Osteoblast (primary cell): ENCODE data around the gene IL4R. TPM values are rescaled to one million over a fixed set of nuclear protein-coding genes. Genes with fewer than 3 reads are reported as not detected.

ENCODE experiments used
- DNase-seq: peaks from one replicate; pipeline ENCODE4 v3.0.0; 2011; ENCODE audit warnings: low spot score, mixed read lengths; ENCODE audit not compliant: insufficient read length; ENCODE audit errors: missing footprints
- H2AFZ ChIP-seq: 2 replicates; pipeline ENCODE4 v1.6.0; 2011; ENCODE audit warnings: mild to moderate bottlenecking, low read length
- H3K27ac ChIP-seq: 2 replicates; pipeline ENCODE4 v1.5.1; 2011; ENCODE audit warnings: mild to moderate bottlenecking, low read depth, low read length, moderate library complexity
- H3K27me3 ChIP-seq: 2 replicates; pipeline ENCODE4 v1.6.0; 2012; ENCODE audit warnings: mild to moderate bottlenecking, control low read depth, inconsistent platforms, low read length, moderate library complexity; ENCODE audit not compliant: insufficient read depth
- H3K36me3 ChIP-seq: 2 replicates; pipeline ENCODE4 v1.5.1; 2011; ENCODE audit warnings: mild to moderate bottlenecking, low read length, control low read depth, moderate library complexity; ENCODE audit not compliant: insufficient read depth
- H3K4me1 ChIP-seq: 2 replicates; pipeline ENCODE4 v1.5.1; 2011; ENCODE audit warnings: mild to moderate bottlenecking, low read length, control low read depth, moderate library complexity; ENCODE audit not compliant: insufficient read depth
- H3K4me2 ChIP-seq: 2 replicates; pipeline ENCODE4 v1.6.0; 2011; ENCODE audit warnings: mild to moderate bottlenecking, low read length; ENCODE audit not compliant: insufficient read depth
- H3K4me3 ChIP-seq: fragments of 200-600 bp; sonication (generic); 3 replicates; pipeline ENCODE4 v1.5.1; 2012; ENCODE audit warnings: mild to moderate bottlenecking, low read length, inconsistent platforms; ENCODE audit not compliant: insufficient read depth
- H3K79me2 ChIP-seq: 2 replicates; pipeline ENCODE4 v1.6.0; 2012; ENCODE audit warnings: mild to moderate bottlenecking, low read length, control low read depth, inconsistent platforms; ENCODE audit not compliant: insufficient read depth
- H3K9me3 ChIP-seq: 2 replicates; pipeline ENCODE4 v1.5.1; 2011; ENCODE audit warnings: low read depth, low read length, control low read depth
- H4K20me1 ChIP-seq: 2 replicates; pipeline ENCODE4 v1.6.0; 2012; ENCODE audit warnings: mild to moderate bottlenecking, low read length, control low read depth; ENCODE audit not compliant: insufficient read depth
- CTCF ChIP-seq: IDR thresholded peaks from 2 replicates; pipeline ENCODE4 v1.5.1; 2011; ENCODE audit warnings: mild to moderate bottlenecking, low read depth, low read length, moderate library complexity; ENCODE audit errors: extremely low read depth
- total RNA-seq: library from RNA; depleted of rRNA; stranded (reverse); fragments of >200 nt; gene quantifications from 2 replicates; pipeline ENCODE4 v1.2.3, GENCODE V29; 2012

The IL4R gene
- total RNA-seq, 1 donor = 32.9 TPM

DNA sequence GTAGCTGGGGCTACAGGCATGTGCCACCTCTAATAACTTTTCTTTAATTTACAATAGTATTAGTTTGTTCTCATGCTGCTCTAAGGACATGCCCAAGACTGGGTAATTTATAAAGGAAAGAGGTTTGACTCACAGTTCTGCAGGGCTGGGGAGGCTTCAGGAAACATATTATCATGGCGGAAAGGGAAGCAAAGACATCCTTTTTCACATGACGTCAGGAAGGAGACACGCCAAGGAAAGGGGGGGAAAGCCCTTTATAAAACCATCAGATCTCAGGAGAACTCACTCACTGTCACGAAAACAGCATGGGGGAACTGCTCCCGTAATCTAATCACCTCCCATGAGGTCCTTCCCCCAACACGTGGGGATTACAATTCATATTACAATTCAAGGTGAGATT lies 18.3 kb downstream of the IL4R start:
- TF ChIP-seq CTCF = no peak
- H3K4me2 ChIP-seq = no peak overlapping the region
- no peaks in the 10 kb centered on the region for H3K27me3 ChIP-seq
- no peaks in the 10 kb centered on the region for H3K9me3 ChIP-seq
- H3K4me3 ChIP-seq = no peak overlapping the region
- H3K27ac ChIP-seq = peak overlapping the region; percentile 100
- DNase-seq = no peak
- peaks cover 30% of the 10 kb centered on the region for H3K36me3 ChIP-seq
- no peak overlapping the region for H2AFZ ChIP-seq
- H3K79me2 ChIP-seq = peaks cover 68% of the 10 kb centered on the region
- no peaks in the 10 kb centered on the region for H4K20me1 ChIP-seq
- peaks cover 30% of the 10 kb centered on the region for H3K4me1 ChIP-seq

- no peaks in the 10 kb centered on the region for H3K9me3 ChIP-seq
- H3K4me2 ChIP-seq = no peak overlapping the region
- H3K36me3 ChIP-seq = peaks cover 31% of the 10 kb centered on the region
- H3K4me1 ChIP-seq = peaks cover 24% of the 10 kb centered on the region
- no peak overlapping the region for H3K4me3 ChIP-seq
- H3K27me3 ChIP-seq = no peaks in the 10 kb centered on the region
- H3K27ac ChIP-seq = peak overlapping the region; percentile 61
- H4K20me1 ChIP-seq = no peaks in the 10 kb centered on the region
- H2AFZ ChIP-seq = no peak overlapping the region
- DNase-seq = no peak
- TF ChIP-seq CTCF = no peak
- H3K79me2 ChIP-seq = peaks cover 74% of the 10 kb centered on the region
These were observed 19.3 kb downstream of the IL4R start for GRCh38 chr16:27333104-27333503.

DNA sequence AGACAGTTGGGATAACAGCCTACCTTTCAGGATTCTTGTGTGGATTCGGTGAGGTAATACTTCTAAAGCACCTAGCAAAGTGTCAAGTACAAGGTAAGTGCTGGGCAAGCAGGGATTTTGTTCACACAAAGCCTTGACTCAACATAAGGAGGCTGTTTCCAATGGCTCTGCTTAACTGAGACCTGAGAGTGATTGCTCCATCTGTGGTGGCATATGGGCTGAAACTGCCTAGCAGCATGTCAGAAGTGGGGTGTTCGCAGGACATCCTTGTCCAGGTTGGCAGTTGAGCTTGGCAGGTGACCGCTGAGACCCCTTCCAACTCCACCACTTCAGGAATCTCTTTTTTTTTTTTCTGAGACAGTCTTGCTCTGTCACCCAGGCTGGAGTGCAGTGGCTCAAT lies 19.8 kb downstream of the IL4R start:
- Histone ChIP-seq H3K36me3 (peaks cover 34% of the 10 kb centered on the region), H4K20me1 (no peaks in the 10 kb centered on the region), H3K4me1 (peaks cover 24% of the 10 kb centered on the region), H3K4me3 (no peak overlapping the region), H2AFZ (no peak overlapping the region), H3K4me2 (no peak overlapping the region), H3K9me3 (no peaks in the 10 kb centered on the region), H3K27ac (peak overlapping the region; percentile 61), H3K27me3 (no peaks in the 10 kb centered on the region), H3K79me2 (peaks cover 74% of the 10 kb centered on the region)
- TF ChIP-seq CTCF = no peak
- no peak for DNase-seq

DNA sequence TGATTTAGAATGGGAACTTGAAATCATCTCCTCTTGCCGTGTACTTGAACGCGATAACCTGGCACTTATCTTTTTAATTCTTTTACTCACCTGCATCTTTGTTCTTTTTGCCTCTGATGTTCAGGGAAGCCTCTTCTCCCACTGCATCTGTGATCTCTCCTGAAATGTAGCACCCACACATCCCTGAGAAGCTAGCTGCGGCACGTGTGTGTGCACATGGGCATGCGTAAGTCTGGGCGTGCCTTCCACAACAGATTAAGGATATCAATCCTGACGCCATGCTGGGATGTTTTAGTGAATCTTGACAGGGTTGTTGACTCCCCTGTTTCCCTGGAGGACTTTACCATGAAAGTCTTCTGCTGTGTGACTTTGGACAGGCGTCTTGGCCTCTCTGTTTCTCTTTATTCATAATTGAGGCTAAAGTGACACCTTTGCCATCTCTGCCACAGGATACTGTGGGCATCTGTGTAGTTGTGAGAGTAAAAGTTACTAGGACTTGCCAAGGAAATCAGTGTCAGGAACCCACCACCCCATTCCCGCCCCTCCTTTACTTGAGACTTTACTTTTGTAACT lies 20.5 kb downstream of the IL4R start:
- Histone ChIP-seq H3K79me2 (peaks cover 70% of the 10 kb centered on the region), H3K4me3 (no peak overlapping the region), H3K27ac (peak overlapping the region; percentile 63), H4K20me1 (no peaks in the 10 kb centered on the region), H3K4me2 (no peak overlapping the region), H3K36me3 (peaks cover 41% of the 10 kb centered on the region), H3K4me1 (peaks cover 24% of the 10 kb centered on the region), H2AFZ (no peak overlapping the region), H3K9me3 (no peaks in the 10 kb centered on the region), H3K27me3 (no peaks in the 10 kb centered on the region)
- no peak for DNase-seq
- no peak for TF ChIP-seq CTCF
